HTERT RPE-1 (cell line): Measurements from ENCODE around the gene CACNA2D3.
"Not testable (repeated sequence)": the region's sequence is repeated elsewhere in the genome, so short reads cannot be mapped to it uniquely, and the experiment has no call there.

ENCODE experiments used
- in situ Hi-C: fragments of 300-500 bp; cut with MboI; formaldehyde crosslinking; loops from 4 replicates; pipeline ENCODE4 v1.14.3; 2020; ENCODE audit warnings: low sequenced_read_pairs

Gene CACNA2D3

DNA sequence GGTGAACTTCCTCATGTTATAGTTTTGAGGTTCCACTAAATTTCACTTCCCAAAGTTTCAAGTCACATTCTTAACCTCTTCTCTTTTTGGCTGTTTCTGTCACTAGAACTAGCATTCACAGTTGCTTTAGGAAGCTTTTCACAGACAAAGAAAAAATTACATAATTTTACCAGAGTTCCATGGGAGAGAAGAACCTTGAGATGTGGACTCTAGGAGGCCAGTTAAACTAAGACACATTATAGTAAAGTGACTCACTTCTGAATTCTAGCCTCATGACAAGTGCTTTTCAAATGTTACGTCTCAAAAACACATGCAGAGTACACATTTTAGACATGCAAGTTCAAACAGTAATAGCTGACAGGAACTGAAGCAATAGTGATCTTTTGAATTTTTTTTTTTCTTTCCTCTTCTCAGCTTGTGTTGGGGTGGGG is 845.4 kb downstream of the CACNA2D3 start:
- in situ Hi-C loops = no loop called here

DNA sequence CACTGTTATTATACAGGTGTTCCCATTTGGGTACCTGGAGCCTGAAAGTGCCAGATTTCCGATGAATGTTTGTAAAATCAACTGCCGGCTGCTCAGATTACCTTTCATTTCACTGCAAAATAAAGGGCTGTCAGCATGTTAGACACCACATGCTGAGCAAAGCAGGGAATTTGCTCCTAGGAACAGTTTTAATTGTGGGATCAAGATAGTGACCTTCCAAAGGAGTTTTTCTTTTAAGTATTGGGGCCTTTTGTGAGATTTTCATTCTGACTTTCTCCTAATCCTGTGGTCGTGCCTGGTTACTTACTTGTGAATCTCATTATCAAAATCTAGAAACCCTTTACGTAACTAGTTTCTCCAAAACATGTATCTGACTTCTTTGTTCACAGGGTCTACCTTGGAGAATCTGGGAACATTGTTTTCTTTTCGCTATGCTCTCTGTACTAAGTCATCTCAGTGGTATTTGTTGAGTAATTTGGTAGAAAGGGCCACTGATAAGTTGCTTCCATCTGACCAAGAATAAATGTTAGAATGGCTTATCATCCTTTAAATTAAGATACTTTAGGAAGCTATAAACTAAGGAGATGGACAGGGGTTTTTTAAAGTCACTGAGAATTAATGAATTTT is 846.3 kb downstream of the CACNA2D3 start:
- in situ Hi-C loops = no loop called here

DNA sequence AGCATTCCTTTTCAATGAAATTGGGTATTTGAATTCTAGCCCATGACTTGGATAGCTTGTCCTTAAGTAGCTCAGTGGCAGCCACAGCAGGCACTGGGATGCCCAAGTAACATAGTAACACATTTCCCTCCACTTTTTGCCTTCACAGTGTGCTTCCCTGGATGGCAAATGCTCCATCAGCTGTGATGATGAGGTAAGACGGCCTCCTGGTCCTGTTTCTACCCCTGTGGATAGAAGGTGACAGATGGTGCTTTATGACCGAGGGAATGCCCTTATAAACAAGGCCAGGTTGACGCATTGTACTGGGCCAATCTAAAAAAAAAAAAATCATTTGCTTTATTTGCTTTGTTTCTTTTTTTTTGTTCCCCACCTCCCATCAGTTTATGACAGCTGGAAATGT is 847.3 kb downstream of the CACNA2D3 start:
- in situ Hi-C loops = no loop called here

DNA sequence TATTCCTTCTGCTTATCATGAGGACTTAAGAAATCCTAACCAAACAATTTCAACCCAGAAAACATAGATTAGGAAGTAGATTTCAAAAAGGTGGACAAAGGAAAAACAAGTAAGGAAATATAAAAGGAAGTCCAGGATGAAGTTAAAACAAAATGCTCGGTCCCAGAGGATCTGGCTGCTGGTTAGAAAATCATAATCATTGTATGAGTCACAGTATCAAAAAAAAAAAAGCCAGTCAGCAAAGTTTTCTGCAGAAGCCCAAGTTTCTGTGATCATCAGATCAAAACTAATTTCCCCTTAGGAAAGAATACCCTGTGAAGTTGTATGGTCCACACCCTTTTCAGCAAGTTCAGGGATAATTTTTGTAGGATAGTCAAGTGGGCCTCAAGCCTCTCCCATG is 848.5 kb downstream of the CACNA2D3 start:
- in situ Hi-C loops = no loop called here

GRCh38 chr3:54977439-54977838 is 855.1 kb downstream of the CACNA2D3 start:
- in situ Hi-C loops = no loop called here

GRCh38 chr3:54977946-54978345 is 855.6 kb downstream of the CACNA2D3 start:
- in situ Hi-C loops = not testable (repeated sequence)

GRCh38 chr3:54982807-54983206 is 860.5 kb downstream of the CACNA2D3 start:
- in situ Hi-C loops = no loop called here

DNA sequence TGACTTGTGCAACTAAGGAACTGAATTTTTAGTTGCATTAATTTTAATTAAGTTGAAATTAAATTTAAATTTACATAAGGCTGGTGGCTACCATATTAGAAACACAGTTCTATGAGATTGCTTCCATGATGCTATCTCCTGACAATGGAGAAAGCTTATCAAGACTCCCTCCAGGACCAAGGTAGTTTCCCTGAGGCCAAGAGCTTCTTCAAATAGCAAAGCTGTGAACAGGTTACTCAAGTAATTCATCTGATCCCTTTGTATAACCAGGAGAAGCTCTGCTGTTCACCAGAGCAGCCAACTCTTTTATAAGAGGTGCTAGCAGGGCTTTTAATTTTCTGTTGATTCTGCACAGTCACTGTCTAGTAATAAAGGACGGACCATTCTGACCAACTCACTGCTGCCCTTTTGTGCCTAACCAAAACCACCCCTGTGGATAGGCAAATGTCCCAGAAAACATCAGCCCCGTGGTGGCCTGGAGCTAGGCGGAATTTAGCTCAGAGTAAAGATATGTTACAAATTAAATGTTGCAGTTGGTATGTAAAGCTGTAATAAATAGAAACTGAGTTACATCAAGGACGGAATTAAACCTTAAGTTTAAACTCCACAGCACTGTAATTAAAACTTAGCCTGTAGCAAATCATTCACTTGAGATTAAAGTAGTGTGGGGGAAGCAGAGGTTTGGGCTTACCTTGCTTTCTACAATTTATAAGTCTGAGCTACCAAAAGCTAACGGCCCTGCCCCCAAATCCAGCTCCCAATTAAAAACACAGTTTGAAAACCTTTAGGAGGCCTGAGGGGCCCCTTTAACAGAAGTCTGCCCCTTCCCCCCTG is 861.1 kb downstream of the CACNA2D3 start:
- in situ Hi-C loops = no loop called here

DNA sequence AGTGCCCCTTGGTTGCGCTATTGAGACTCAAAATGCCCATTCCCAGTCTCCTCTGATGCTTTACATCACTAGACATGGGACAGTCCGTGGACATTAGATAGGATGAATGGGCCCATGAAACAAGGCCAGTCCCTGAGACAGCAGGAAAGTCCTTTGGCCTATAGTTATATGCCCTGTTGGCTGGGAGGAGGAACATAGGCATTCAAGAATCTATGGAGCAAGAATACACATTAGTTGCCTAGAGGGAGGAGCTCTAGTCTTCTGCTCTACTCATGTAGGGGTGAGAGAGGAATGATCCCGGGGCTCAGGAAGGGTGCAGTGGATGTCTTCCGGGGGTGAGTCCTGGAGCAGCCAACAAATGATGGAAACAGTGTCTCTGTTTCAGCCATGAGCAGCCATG is 863.5 kb downstream of the CACNA2D3 start:
- in situ Hi-C loops = no loop called here

GRCh38 chr3:54986294-54986693 is 863.9 kb downstream of the CACNA2D3 start:
- in situ Hi-C loops = no loop called here

DNA sequence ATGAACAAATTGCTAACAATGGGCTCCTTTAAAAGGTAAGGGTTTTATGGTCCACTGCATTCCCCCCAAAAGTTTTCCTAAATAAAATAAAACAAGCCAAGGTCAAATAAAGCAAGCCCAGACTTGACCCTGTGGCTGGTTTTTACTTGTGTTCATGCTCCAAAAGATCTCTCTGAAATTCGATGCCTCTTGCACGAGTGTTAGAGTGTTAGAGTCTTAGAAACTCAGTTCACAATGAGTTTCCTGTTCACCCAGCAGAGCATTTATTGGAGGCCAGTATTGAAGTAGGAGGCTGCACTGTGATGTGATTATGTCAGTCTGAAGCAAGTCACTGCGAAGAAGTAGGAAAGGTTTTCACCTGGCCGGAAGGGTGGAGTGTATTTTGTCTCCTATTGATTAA is 865.4 kb downstream of the CACNA2D3 start:
- in situ Hi-C loops = no loop called here

GRCh38 chr3:54988302-54988837 is 866.0 kb downstream of the CACNA2D3 start:
- in situ Hi-C loops = no loop called here

- in situ Hi-C loops = no loop called here
Observed at GRCh38 chr3:54988838-54989630, 866.7 kb downstream of the CACNA2D3 start.

GRCh38 chr3:54994111-54994513 is 871.8 kb downstream of the CACNA2D3 start:
- in situ Hi-C loops = no loop called here

- in situ Hi-C loops = no loop called here
Observed at GRCh38 chr3:54999159-54999558, 876.8 kb downstream of the CACNA2D3 start.

- in situ Hi-C loops = no loop called here
Observed at GRCh38 chr3:54999811-55000210, 877.5 kb downstream of the CACNA2D3 start.

DNA sequence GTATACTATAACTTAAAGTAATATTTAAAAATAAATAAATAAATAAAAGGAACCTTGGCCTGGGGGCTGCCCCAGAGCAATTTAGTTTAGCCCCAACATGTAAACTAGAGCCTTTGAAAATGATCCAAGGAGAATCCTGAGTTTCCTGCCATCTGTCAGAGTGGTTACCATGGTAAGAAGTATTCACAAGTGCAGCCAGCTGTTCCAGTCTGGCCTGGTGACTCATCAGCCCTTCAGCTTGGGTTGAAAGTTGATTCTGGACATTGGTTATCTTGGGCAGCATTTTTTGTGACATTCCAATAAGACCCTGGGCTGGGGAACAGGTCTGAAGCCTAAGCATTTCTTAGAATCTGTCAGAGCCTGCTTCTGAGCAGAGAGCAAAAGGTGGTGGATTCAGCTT is 878.2 kb downstream of the CACNA2D3 start:
- in situ Hi-C loops = no loop called here

GRCh38 chr3:55000953-55001352 is 878.6 kb downstream of the CACNA2D3 start:
- in situ Hi-C loops = no loop called here

GRCh38 chr3:55002416-55002930 is 880.1 kb downstream of the CACNA2D3 start:
- in situ Hi-C loops = no loop called here

GRCh38 chr3:55006244-55006676 is 883.9 kb downstream of the CACNA2D3 start:
- in situ Hi-C loops = no loop called here

- in situ Hi-C loops = no loop called here
Observed at GRCh38 chr3:55007971-55008370, 885.6 kb downstream of the CACNA2D3 start.
